Esophagus muscularis mucosa (tissue), 4 donors: ENCODE data around the gene ARID1B. TPM values are rescaled to one million over a fixed set of nuclear protein-coding genes. Genes with fewer than 3 reads are reported as not detected.

Source experiments
- DNase-seq: peaks from one replicate; pipeline ENCODE4 v3.0.0-alpha.2; 2017; ENCODE audit errors: extremely low spot score
- H3K27ac ChIP-seq, 4 donors: fragments of 200-600 bp; sonication (generic); replicated peaks in 1 of 4; 1 replicate in 3 of 4; 2 replicates in 1 of 4; pipeline ENCODE4 v1.5.1; 2016 to 2019; ENCODE audit warnings: mild to moderate bottlenecking in 1 of 4
- H3K27me3 ChIP-seq, 4 donors: fragments of 200-600 bp; sonication (generic); one replicate each; pipeline versions ENCODE4 v1.5.1 to v1.6.0; 2016 to 2019
- H3K36me3 ChIP-seq, 4 donors: fragments of 200-600 bp; sonication (generic); one replicate each; pipeline ENCODE4 v1.5.1; 2016 to 2019
- H3K4me1 ChIP-seq, 4 donors: fragments of 200-600 bp; sonication (generic); one replicate each; pipeline ENCODE4 v1.5.1; 2016 to 2019
- H3K4me3 ChIP-seq, 4 donors: fragments of 200-600 bp; sonication (generic); 1 replicate in 2 of 4; 2 replicates in 2 of 4; pipeline ENCODE4 v1.5.1; 2016 to 2019; ENCODE audit warnings: mild to moderate bottlenecking in 4 of 4, moderate library complexity in 1 of 4
- H3K9me3 ChIP-seq, 4 donors: fragments of 200-600 bp; sonication (generic); 1 replicate in 3 of 4; 2 replicates in 1 of 4; pipeline ENCODE4 v1.5.1; 2016 to 2019
- CTCF ChIP-seq, 3 experiments: fragments of 200-600 bp in 2 of 3; fragments of 450-650 bp in 1 of 3; sonication (generic) in 2 of 3; IDR thresholded peaks; one replicate each; pipeline ENCODE4 v1.5.1; 2017 to 2019; ENCODE audit warnings: antibody characterized with exemption in 3 of 3, mild to moderate bottlenecking in 2 of 3, moderate library complexity in 1 of 3
- EP300 ChIP-seq: sonication (generic); formaldehyde crosslinking; IDR thresholded peaks from one replicate; pipeline ENCODE4 v1.6.1; 2017; ENCODE audit warnings: antibody characterized with exemption
- POLR2A ChIP-seq: fragments of 450-650 bp; IDR thresholded peaks from one replicate; pipeline ENCODE4 v1.6.1; 2017; ENCODE audit warnings: antibody characterized with exemption, moderate library complexity, mild to moderate bottlenecking, low read depth
- POLR2AphosphoS5 ChIP-seq, 2 donors: sonication (generic); formaldehyde crosslinking; IDR thresholded peaks; one replicate each; pipeline ENCODE4 v1.6.1; 2017; ENCODE audit warnings: antibody characterized with exemption in 2 of 2
- WGBS: methylation state at CpG from one replicate; pipeline ENCODE4 v1.1.5; 2018; 5-methylcytosine and 5-hydroxymethylcytosine counted together
- intact Hi-C: fragments of 100-400 bp; cut with DNase I; formaldehyde crosslinking; loops from one replicate; pipeline ENCODE4 v1.15.1; 2023
- total RNA-seq, 4 donors: library from RNA; depleted of rRNA; stranded (reverse); fragments of >200 nt; gene quantifications; one replicate each; pipeline versions ENCODE4 v1.1.0 to v1.2.1, GENCODE V29; 2016

The ARID1B gene
- total RNA-seq, 4 donors from 2014 or later, result 55.0 to 87.2 (median 72.7) TPM

- WGBS, result 91% methylated on average over 4 of the region's 4 CpGs
- no peak for TF ChIP-seq POLR2AphosphoS5 (IDR thresholded peaks at IDR 0.05)
- no peak for TF ChIP-seq POLR2A
- no peak for TF ChIP-seq CTCF (IDR thresholded peaks at IDR 0.05)
- TF ChIP-seq EP300, result no peak
- H3K36me3 ChIP-seq, result no peaks in the 10 kb centered on the region
- no peaks in the 10 kb centered on the region for H3K9me3 ChIP-seq
- no peaks in the 10 kb centered on the region for H3K27me3 ChIP-seq
- H3K4me3 ChIP-seq, result no peak overlapping the region
- DNase-seq, result no peak
- no peaks in the 10 kb centered on the region for H3K4me1 ChIP-seq
- intact Hi-C loops, result no loop called here
- H3K27ac ChIP-seq, result no peak overlapping the region
Observed at GRCh38 chr6:156760377-156760776, 16.8 kb upstream of the ARID1B start.

GRCh38 chr6:156762547-156762946 lies 14.6 kb upstream of the ARID1B start:
- 95% methylated on average over 7 of the region's 7 CpGs for WGBS
- no peak overlapping the region for H3K27ac ChIP-seq
- intact Hi-C loops, result no loop called here
- no peaks in the 10 kb centered on the region for H3K9me3 ChIP-seq
- no peaks in the 10 kb centered on the region for H3K36me3 ChIP-seq
- no peak overlapping the region for H3K4me3 ChIP-seq
- TF ChIP-seq POLR2A (no peak), POLR2AphosphoS5 (IDR thresholded peaks at IDR 0.05) (no peak), CTCF (IDR thresholded peaks at IDR 0.05) (no peak), EP300 (no peak)
- no peaks in the 10 kb centered on the region for H3K27me3 ChIP-seq
- H3K4me1 ChIP-seq, result no peaks in the 10 kb centered on the region
- DNase-seq, result no peak

- H3K4me3 ChIP-seq, result no peak overlapping the region
- H3K27me3 ChIP-seq, result no peaks in the 10 kb centered on the region
- DNase-seq, result no peak
- no peak overlapping the region for H3K27ac ChIP-seq
- no peaks in the 10 kb centered on the region for H3K9me3 ChIP-seq
- H3K36me3 ChIP-seq, result no peaks in the 10 kb centered on the region
- TF ChIP-seq POLR2A (no peak), POLR2AphosphoS5 (IDR thresholded peaks at IDR 0.05) (no peak), CTCF (IDR thresholded peaks at IDR 0.05) (no peak), EP300 (no peak)
- 97% methylated on average over 10 of the region's 10 CpGs for WGBS
- no peaks in the 10 kb centered on the region for H3K4me1 ChIP-seq
- intact Hi-C loops, result no loop called here
Observed at GRCh38 chr6:156765117-156765516, 12.1 kb upstream of the ARID1B start.

GRCh38 chr6:156767603-156768467 lies 9.3 kb upstream of the ARID1B start:
- WGBS, result 89% methylated on average over 9 of the region's 9 CpGs

More at GRCh38 chr6:156767603-156768467, 9.3 kb upstream of the ARID1B start:
- no peak overlapping the region for H3K27ac ChIP-seq
- no peaks in the 10 kb centered on the region for H3K4me1 ChIP-seq
- H3K36me3 ChIP-seq, result no peaks in the 10 kb centered on the region
- intact Hi-C loops, result no loop called here
- no peak overlapping the region for H3K4me3 ChIP-seq
- no peak for DNase-seq
- H3K27me3 ChIP-seq, result no peaks in the 10 kb centered on the region
- TF ChIP-seq POLR2A, result no peak
- TF ChIP-seq EP300, result no peak
- TF ChIP-seq POLR2AphosphoS5 (IDR thresholded peaks at IDR 0.05), result no peak
- no peak for TF ChIP-seq CTCF (IDR thresholded peaks at IDR 0.05)
- H3K9me3 ChIP-seq, result no peaks in the 10 kb centered on the region
